HG02588 (cell line): Measurements from ENCODE around the gene ITGB3.

Experiments used
- ATAC-seq: cut with Tn5 transposase; IDR thresholded peaks from one replicate; pipeline ENCODE4 v1.9.1; 2021; ENCODE audit warnings: mild to moderate bottlenecking, moderate library complexity; ENCODE audit not compliant: unreplicated experiment

Gene ITGB3

GRCh38 chr17:47274319-47275069, 20.9 kb downstream of the ITGB3 start:
- ATAC-seq = no peak

- no peak for ATAC-seq
Observed at GRCh38 chr17:47275245-47275984, 21.8 kb downstream of the ITGB3 start.

GRCh38 chr17:47276444-47276843, 22.8 kb downstream of the ITGB3 start:
- ATAC-seq = no peak

- ATAC-seq = no peak
Observed at GRCh38 chr17:47276868-47277267, 23.2 kb downstream of the ITGB3 start.

- no peak for ATAC-seq
Observed at GRCh38 chr17:47277921-47278320, 24.3 kb downstream of the ITGB3 start.

- ATAC-seq = no peak
Observed at GRCh38 chr17:47278561-47278960, 24.9 kb downstream of the ITGB3 start.

- peak; percentile 72 for ATAC-seq
Observed at GRCh38 chr17:47279062-47279801, 25.6 kb downstream of the ITGB3 start.

GRCh38 chr17:47280072-47280811, 26.6 kb downstream of the ITGB3 start:
- no peak for ATAC-seq

GRCh38 chr17:47281216-47281615, 27.6 kb downstream of the ITGB3 start:
- ATAC-seq = no peak

- ATAC-seq = no peak
Observed at GRCh38 chr17:47285003-47285402, 31.4 kb downstream of the ITGB3 start.

- peak; percentile 43 for ATAC-seq
Observed at GRCh38 chr17:47286198-47286914, 32.7 kb downstream of the ITGB3 start.

- no peak for ATAC-seq
Observed at GRCh38 chr17:47287068-47287467, 33.4 kb downstream of the ITGB3 start.

- no peak for ATAC-seq
Observed at GRCh38 chr17:47287639-47288038, 34.0 kb downstream of the ITGB3 start.

- no peak for ATAC-seq
Observed at GRCh38 chr17:47288531-47289116, 35.0 kb downstream of the ITGB3 start.

GRCh38 chr17:47289302-47289701, 35.7 kb downstream of the ITGB3 start:
- no peak for ATAC-seq

- no peak for ATAC-seq
Observed at GRCh38 chr17:47290870-47291241, 37.2 kb downstream of the ITGB3 start.

GRCh38 chr17:47291242-47291873, 37.7 kb downstream of the ITGB3 start:
- no peak for ATAC-seq

GRCh38 chr17:47292206-47292605, 38.6 kb downstream of the ITGB3 start:
- ATAC-seq = no peak

- ATAC-seq = no peak
Observed at GRCh38 chr17:47295037-47295873, 41.6 kb downstream of the ITGB3 start.
